ENCODE measurements around the gene P2RY11.
A peak's percentile ranks its signal among the peaks of the same experiment; 100 is the strongest.

The P2RY11 gene

GRCh38 chr19:10111405-10111811 lies at the start of gene P2RY11:
Gene P2RY11, plus strand, starts transcription at chr19:10111693. Its CDS starts 29 bp downstream, at chr19:10111722.
- no peak for DNase-seq (ENCODE audit: low spot score)

GRCh38 chr19:10061717-10062310 lies 49.7 kb upstream of the P2RY11 start:
- DNase-seq (ENCODE audit: low spot score), result peak; percentile 43

GRCh38 chr19:10068205-10068604 lies 43.3 kb upstream of the P2RY11 start:
- DNase-seq (ENCODE audit: low spot score), result no peak

- DNase-seq (ENCODE audit: low spot score), result peak; percentile 26
Observed at GRCh38 chr19:10069046-10069445, 42.4 kb upstream of the P2RY11 start.

- no peak for DNase-seq (ENCODE audit: low spot score)
Observed at GRCh38 chr19:10070730-10071446, 40.6 kb upstream of the P2RY11 start.

- DNase-seq (ENCODE audit: low spot score), result peak; percentile 41
Observed at GRCh38 chr19:10074153-10074552, 37.3 kb upstream of the P2RY11 start.

GRCh38 chr19:10076535-10076934 lies 35.0 kb upstream of the P2RY11 start:
- DNase-seq (ENCODE audit: low spot score), result no peak

- no peak for DNase-seq (ENCODE audit: low spot score)
Observed at GRCh38 chr19:10078329-10078728, 33.2 kb upstream of the P2RY11 start.

GRCh38 chr19:10079031-10079453 lies 32.5 kb upstream of the P2RY11 start:
- no peak for DNase-seq (ENCODE audit: low spot score)

GRCh38 chr19:10083911-10084310 lies 27.6 kb upstream of the P2RY11 start:
- no peak for DNase-seq (ENCODE audit: low spot score)

- no peak for DNase-seq (ENCODE audit: low spot score)
Observed at GRCh38 chr19:10084803-10085202, 26.7 kb upstream of the P2RY11 start.

GRCh38 chr19:10085641-10086590 lies 25.6 kb upstream of the P2RY11 start, which contains the start of gene SHFL:
Gene SHFL, plus strand, starts transcription at chr19:10086317. Its CDS starts 111 bp downstream, at chr19:10086428.
- peak; percentile 85 for DNase-seq (ENCODE audit: low spot score)

GRCh38 chr19:10086591-10087192 lies 24.8 kb upstream of the P2RY11 start:
- no peak for DNase-seq (ENCODE audit: low spot score)

GRCh38 chr19:10087296-10088061 lies 24.0 kb upstream of the P2RY11 start:
- DNase-seq (ENCODE audit: low spot score), result no peak

- no peak for DNase-seq (ENCODE audit: low spot score)
Observed at GRCh38 chr19:10088949-10089554, 22.4 kb upstream of the P2RY11 start.

- DNase-seq (ENCODE audit: low spot score), result no peak
Observed at GRCh38 chr19:10089801-10090375, 21.6 kb upstream of the P2RY11 start.

- DNase-seq (ENCODE audit: low spot score), result no peak
Observed at GRCh38 chr19:10091370-10091687, 20.2 kb upstream of the P2RY11 start.

- DNase-seq (ENCODE audit: low spot score), result no peak
Observed at GRCh38 chr19:10091895-10092641, 19.4 kb upstream of the P2RY11 start.

- DNase-seq (ENCODE audit: low spot score), result no peak
Observed at GRCh38 chr19:10092648-10093294, 18.7 kb upstream of the P2RY11 start.

Data from RKO (cell line).